Measurements from ENCODE around the gene PFDN2. TPM values are rescaled to one million over a fixed set of nuclear protein-coding genes. Genes with fewer than 3 reads are reported as not detected.

The PFDN2 gene
- total and polyA plus RNA-seq, 8 donors: 42.5 to 57.0 (median 51.8) TPM

DNA sequence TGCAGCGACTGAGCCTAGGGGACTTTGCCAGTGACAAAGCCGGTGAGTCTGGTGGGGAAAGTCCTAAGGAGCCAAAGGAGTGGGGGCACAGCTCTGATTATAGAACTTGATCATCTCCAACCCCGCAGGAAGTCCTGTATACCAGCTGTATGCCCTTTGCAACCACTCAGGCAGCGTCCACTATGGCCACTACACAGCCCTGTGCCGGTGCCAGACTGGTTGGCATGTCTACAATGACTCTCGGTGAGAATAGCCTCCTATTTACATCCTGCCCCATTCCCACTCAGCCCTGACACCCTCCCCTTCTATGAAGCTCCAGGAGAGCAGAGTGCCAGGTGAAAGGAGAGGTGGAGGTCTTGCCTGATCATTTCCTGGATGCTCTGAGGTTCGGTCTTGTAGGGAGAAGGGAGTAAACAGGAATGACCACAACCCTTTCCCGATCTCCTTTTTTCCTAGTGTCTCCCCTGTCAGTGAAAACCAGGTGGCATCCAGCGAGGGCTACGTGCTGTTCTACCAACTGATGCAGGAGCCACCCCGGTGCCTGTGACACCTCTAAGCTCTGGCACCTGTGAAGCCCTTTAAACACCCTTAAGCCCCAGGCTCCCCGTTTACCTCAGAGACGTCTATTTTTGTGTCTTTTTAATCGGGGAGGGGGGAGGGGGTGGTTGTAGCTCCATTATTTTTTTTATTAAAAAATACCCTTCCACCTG, 47.2 kb upstream of the PFDN2 start:
- TF ChIP-seq, protein P1, sequence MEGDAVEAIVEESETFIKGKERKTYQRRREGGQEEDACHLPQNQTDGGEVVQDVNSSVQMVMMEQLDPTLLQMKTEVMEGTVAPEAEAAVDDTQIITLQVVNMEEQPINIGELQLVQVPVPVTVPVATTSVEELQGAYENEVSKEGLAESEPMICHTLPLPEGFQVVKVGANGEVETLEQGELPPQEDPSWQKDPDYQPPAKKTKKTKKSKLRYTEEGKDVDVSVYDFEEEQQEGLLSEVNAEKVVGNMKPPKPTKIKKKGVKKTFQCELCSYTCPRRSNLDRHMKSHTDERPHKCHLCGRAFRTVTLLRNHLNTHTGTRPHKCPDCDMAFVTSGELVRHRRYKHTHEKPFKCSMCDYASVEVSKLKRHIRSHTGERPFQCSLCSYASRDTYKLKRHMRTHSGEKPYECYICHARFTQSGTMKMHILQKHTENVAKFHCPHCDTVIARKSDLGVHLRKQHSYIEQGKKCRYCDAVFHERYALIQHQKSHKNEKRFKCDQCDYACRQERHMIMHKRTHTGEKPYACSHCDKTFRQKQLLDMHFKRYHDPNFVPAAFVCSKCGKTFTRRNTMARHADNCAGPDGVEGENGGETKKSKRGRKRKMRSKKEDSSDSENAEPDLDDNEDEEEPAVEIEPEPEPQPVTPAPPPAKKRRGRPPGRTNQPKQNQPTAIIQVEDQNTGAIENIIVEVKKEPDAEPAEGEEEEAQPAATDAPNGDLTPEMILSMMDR (IDR thresholded peaks at IDR 0.05): no peak
- peak overlapping the region in 1 of 2 donors; percentile 73 for H3K4me3 ChIP-seq
- no peaks in the 10 kb centered on the region for H3K27me3 ChIP-seq
- no peaks in the 10 kb centered on the region for H3K9me3 ChIP-seq
- peak overlapping the region; percentile 88 to 96 for H3K27ac ChIP-seq
- DNase-seq: peak in 1 of 4 donors; percentile 33
- peaks cover 7 to 42% of the 10 kb centered on the region in 2 donors for H3K4me1 ChIP-seq
- intact Hi-C loops (cut with DNase I): no loop called here
- ATAC-seq: no peak
- H3K36me3 ChIP-seq: peaks cover 0 to 52% of the 10 kb centered on the region in 2 donors

DNA sequence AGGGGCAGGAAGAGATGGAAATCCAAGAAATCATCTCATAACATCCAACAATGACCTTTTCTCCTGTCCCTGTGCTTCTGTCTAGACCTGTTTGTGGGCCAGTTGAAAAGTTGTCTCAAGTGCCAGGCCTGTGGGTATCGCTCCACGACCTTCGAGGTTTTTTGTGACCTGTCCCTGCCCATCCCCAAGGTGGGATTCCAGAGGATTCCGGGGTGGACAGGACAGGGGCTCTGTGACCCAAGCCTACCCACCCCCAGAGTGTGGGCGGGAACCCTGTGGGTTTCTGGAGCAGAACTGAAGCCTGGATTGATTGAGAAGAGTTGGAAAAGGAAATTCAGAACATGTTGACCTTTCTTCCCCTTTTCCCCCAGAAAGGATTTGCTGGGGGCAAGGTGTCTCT, 46.0 kb upstream of the PFDN2 start:
- intact Hi-C loops (cut with DNase I): no loop called here
- peaks cover 0 to 39% of the 10 kb centered on the region in 2 donors for H3K36me3 ChIP-seq
- H3K4me3 ChIP-seq: no peak overlapping the region
- no peaks in the 10 kb centered on the region for H3K9me3 ChIP-seq
- peak in 1 of 4 donors; percentile 32 for DNase-seq
- no peaks in the 10 kb centered on the region for H3K27me3 ChIP-seq
- TF ChIP-seq, protein P1 (IDR thresholded peaks at IDR 0.05): no peak
- no peak for ATAC-seq
- H3K4me1 ChIP-seq: peaks cover 12 to 48% of the 10 kb centered on the region in 2 donors
- no peak overlapping the region for H3K27ac ChIP-seq

DNA sequence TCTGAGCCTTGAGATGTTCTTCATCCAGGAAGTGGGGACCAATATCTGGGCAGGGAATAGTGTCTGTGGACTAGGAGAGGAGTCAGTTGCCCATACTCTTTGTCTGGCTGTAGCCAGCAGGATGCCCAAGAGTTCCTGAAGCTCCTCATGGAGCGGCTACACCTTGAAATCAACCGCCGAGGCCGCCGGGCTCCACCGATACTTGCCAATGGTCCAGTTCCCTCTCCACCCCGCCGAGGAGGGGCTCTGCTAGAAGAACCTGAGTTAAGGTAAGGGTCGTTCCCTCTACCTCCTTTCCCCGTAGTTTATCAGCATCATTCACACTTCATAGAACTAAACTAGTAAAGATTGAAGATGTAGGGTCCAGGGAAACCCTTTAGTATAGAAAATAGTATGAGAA, 45.0 kb upstream of the PFDN2 start:
- intact Hi-C loops (cut with DNase I): no loop called here
- no peak overlapping the region for H3K27ac ChIP-seq
- no peaks in the 10 kb centered on the region for H3K27me3 ChIP-seq
- H3K4me1 ChIP-seq: peaks cover 14 to 51% of the 10 kb centered on the region in 2 donors
- H3K36me3 ChIP-seq: peaks cover 0 to 44% of the 10 kb centered on the region in 2 donors
- ATAC-seq: no peak
- TF ChIP-seq, protein P1 (IDR thresholded peaks at IDR 0.05): no peak
- no peak for DNase-seq
- no peak overlapping the region for H3K4me3 ChIP-seq
- H3K9me3 ChIP-seq: no peaks in the 10 kb centered on the region

DNA sequence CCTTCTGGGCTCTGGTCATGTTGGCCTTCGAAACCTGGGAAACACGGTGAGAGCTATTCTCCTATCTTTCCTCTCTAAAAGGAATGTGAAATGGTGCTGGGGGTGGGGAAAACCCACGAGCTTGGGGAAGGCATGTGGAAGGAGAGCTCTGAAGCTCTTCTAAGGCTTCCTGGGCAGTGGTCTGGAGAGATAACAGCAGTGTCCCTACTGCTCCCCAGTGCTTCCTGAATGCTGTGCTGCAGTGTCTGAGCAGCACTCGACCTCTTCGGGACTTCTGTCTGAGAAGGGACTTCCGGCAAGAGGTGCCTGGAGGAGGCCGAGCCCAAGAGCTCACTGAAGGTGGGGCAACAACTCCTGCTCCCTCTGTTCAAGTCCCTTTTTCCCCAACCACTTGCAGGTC, 44.2 kb upstream of the PFDN2 start:
- Histone ChIP-seq H3K36me3 (peaks cover 0 to 52% of the 10 kb centered on the region in 2 donors), H3K4me3 (no peak overlapping the region), H3K27ac (no peak overlapping the region), H3K27me3 (no peaks in the 10 kb centered on the region), H3K4me1 (peaks cover 11 to 44% of the 10 kb centered on the region in 2 donors), H3K9me3 (no peaks in the 10 kb centered on the region)
- ATAC-seq: no peak
- DNase-seq: no peak
- intact Hi-C loops (cut with DNase I): no loop called here
- TF ChIP-seq, protein P1 (IDR thresholded peaks at IDR 0.05): no peak

DNA sequence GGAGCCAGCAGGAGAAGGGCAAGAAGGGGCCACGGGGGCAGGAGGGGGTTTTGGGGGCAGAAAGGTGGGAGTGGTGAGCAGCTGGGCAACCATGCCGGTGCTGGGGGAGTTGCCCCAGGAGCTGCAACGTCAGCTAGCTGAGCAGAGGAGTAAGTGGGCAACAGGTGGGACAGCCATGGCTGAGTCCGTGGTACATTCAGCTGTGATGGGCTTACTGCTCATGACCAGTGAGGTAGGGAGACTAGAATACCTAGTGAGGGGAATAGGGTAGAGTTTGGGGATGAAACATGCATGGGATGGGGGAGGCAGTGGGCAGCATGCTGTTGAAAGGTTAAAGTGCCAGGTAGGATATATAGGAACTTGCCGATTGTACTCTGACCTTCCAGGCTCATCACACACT, 43.8 kb upstream of the PFDN2 start:
- intact Hi-C loops (cut with DNase I): no loop called here
- H3K36me3 ChIP-seq: peaks cover 0 to 56% of the 10 kb centered on the region in 2 donors
- DNase-seq: no peak

More for the DNA sequence above, 43.8 kb upstream of the PFDN2 start:
- peaks cover 10 to 40% of the 10 kb centered on the region in 2 donors for H3K4me1 ChIP-seq
- H3K9me3 ChIP-seq: no peaks in the 10 kb centered on the region
- ATAC-seq: no peak
- TF ChIP-seq, protein P1 (IDR thresholded peaks at IDR 0.05): no peak
- no peak overlapping the region for H3K4me3 ChIP-seq
- no peaks in the 10 kb centered on the region for H3K27me3 ChIP-seq
- no peak overlapping the region for H3K27ac ChIP-seq
